Fibroblast of gingiva (primary cell): ENCODE results near the gene NCAPD3.

ENCODE experiments used
- DNase-seq: peaks from one replicate; pipeline ENCODE4 v3.0.0-alpha.2; 2011; ENCODE audit warnings: low read depth

The NCAPD3 gene

GRCh38 chr11:134159652-134160051, 64.1 kb downstream of the NCAPD3 start:
- no peak for DNase-seq

GRCh38 chr11:134158023-134158422, 65.7 kb downstream of the NCAPD3 start:
- DNase-seq, result no peak

- no peak for DNase-seq
Measured at GRCh38 chr11:134157451-134157850, 66.3 kb downstream of the NCAPD3 start.

GRCh38 chr11:134155946-134156865, 67.6 kb downstream of the NCAPD3 start:
- DNase-seq, result no peak

- DNase-seq, result no peak
Measured at GRCh38 chr11:134155456-134155855, 68.3 kb downstream of the NCAPD3 start.

GRCh38 chr11:134154441-134154840, 69.3 kb downstream of the NCAPD3 start:
- DNase-seq, result no peak

GRCh38 chr11:134153147-134153905, 70.4 kb downstream of the NCAPD3 start:
- DNase-seq, result no peak

GRCh38 chr11:134152696-134153095, 71.1 kb downstream of the NCAPD3 start:
- DNase-seq, result no peak

- no peak for DNase-seq
Measured at GRCh38 chr11:134151083-134151747, 72.6 kb downstream of the NCAPD3 start.

GRCh38 chr11:134150195-134150903, 73.4 kb downstream of the NCAPD3 start:
- peak; percentile 66 for DNase-seq

GRCh38 chr11:134149371-134149770, 74.4 kb downstream of the NCAPD3 start:
- no peak for DNase-seq

GRCh38 chr11:134146598-134146997, 77.2 kb downstream of the NCAPD3 start:
- no peak for DNase-seq

GRCh38 chr11:134145715-134146114, 78.1 kb downstream of the NCAPD3 start:
- no peak for DNase-seq

- DNase-seq, result no peak
Measured at GRCh38 chr11:134144744-134145143, 79.0 kb downstream of the NCAPD3 start.

GRCh38 chr11:134143801-134144200, 80.0 kb downstream of the NCAPD3 start:
- no peak for DNase-seq

GRCh38 chr11:134142536-134142935, 81.2 kb downstream of the NCAPD3 start:
- DNase-seq, result peak; percentile 71

- DNase-seq, result no peak
Measured at GRCh38 chr11:134140961-134141490, 82.7 kb downstream of the NCAPD3 start.

GRCh38 chr11:134139873-134140331, 83.9 kb downstream of the NCAPD3 start:
- peak; percentile 86 for DNase-seq

- no peak for DNase-seq
Measured at GRCh38 chr11:134139303-134139872, 84.4 kb downstream of the NCAPD3 start.

- DNase-seq, result no peak
Measured at GRCh38 chr11:134138376-134138775, 85.4 kb downstream of the NCAPD3 start.

- peak; percentile 26 for DNase-seq
Measured at GRCh38 chr11:134134167-134134566, 89.6 kb downstream of the NCAPD3 start.
